Fibroblast of lung (primary cell): ENCODE measurements around the gene HBE1.

Experiments used
- CTCF ChIP-seq, 2 donors: IDR thresholded peaks in 1 of 2; conservative IDR thresholded peaks in 1 of 2; 1 replicate in 1 of 2; 2 replicates in 1 of 2; pipeline ENCODE4 v1.5.1; 2011 to 2012; ENCODE audit warnings: low read length in 2 of 2, control low read depth in 1 of 2, inconsistent platforms in 1 of 2, low read depth in 1 of 2, mild to moderate bottlenecking in 1 of 2
- EZH2 ChIP-seq: IDR thresholded peaks from 2 replicates; pipeline ENCODE4 v1.5.1; 2012; ENCODE audit warnings: low read length, control low read depth, mild to moderate bottlenecking; ENCODE audit errors: missing control alignments

GRCh38 chr11:5250543-5251204 is 19.1 kb downstream of the HBE1 start:
- no peak for TF ChIP-seq CTCF (conservative IDR thresholded peaks at IDR 0.05 in 1 of 2, IDR thresholded peaks at IDR 0.05 in 1 of 2; ENCODE audit: low read depth in 1 of 2, low read length in 2 of 2)
- no peak for TF ChIP-seq EZH2
